Measurements from ENCODE around the gene ANGPTL5.

Gene ANGPTL5

DNA sequence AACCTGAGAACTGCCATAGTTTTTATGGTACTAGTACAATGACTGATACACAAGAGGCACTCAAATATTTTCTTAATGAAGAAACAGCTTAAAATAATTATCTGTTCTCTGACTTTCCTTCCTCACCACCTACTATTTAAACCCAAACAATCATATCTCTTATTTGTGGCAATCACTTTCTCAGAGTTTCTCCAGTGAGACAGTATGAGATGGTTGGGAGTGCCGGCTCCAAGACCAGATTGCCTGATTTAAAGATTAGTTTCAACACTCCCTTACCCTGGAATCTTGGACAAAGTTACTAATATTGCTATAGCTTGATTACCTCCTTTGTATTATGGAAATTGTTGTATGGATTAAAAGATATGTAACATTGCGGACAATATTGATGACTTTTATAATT is 7.2 kb downstream of the ANGPTL5 start:
- ChIA-PET CTCF (no interaction called here), POLR2A (no interaction called here)
- no peak for DNase-seq (ENCODE audit: extremely low spot score)
- no peak for TF ChIP-seq CTCF (IDR thresholded peaks at IDR 0.05; ENCODE audit: control extremely low read depth, extremely low read depth, low read depth, missing control alignments)

- no peak for TF ChIP-seq CTCF (IDR thresholded peaks at IDR 0.05; ENCODE audit: control extremely low read depth, extremely low read depth, low read depth, missing control alignments)
- no peak for DNase-seq (ENCODE audit: extremely low spot score)
- ChIA-PET POLR2A (no interaction called here), CTCF (no interaction called here)
These were observed 8.5 kb downstream of the ANGPTL5 start for GRCh38 chr11:101907815-101908214.

- ChIA-PET POLR2A (no interaction called here), CTCF (no interaction called here)
These were observed 21.8 kb downstream of the ANGPTL5 start for GRCh38 chr11:101894505-101894904.

GRCh38 chr11:101889767-101890166 is 26.6 kb downstream of the ANGPTL5 start:
- TF ChIP-seq CTCF (IDR thresholded peaks at IDR 0.05; ENCODE audit: control extremely low read depth, extremely low read depth, low read depth, missing control alignments): no peak
- CTCF ChIA-PET: no interaction called here
- POLR2A ChIA-PET: no interaction called here
- no peak for DNase-seq (ENCODE audit: extremely low spot score)

More at GRCh38 chr11:101894505-101894904, 21.8 kb downstream of the ANGPTL5 start:
- DNase-seq (ENCODE audit: extremely low spot score): no peak
- TF ChIP-seq CTCF (IDR thresholded peaks at IDR 0.05; ENCODE audit: control extremely low read depth, extremely low read depth, low read depth, missing control alignments): no peak

GRCh38 chr11:101885631-101886030 is 30.7 kb downstream of the ANGPTL5 start:
- ChIA-PET POLR2A (interaction anchor here (0.6 kb wide), 1 partner anchor 970 kb away, joined by 3 read pairs; no protein-coding TSS in a partner anchor), CTCF (no interaction called here)
- DNase-seq (ENCODE audit: extremely low spot score): no peak
- TF ChIP-seq CTCF (IDR thresholded peaks at IDR 0.05; ENCODE audit: control extremely low read depth, extremely low read depth, low read depth, missing control alignments): no peak

- no peak for DNase-seq (ENCODE audit: extremely low spot score)
- ChIA-PET CTCF (interaction anchor here (2.4 kb wide), 1 partner anchor 21 kb away, joined by 8 read pairs; no protein-coding TSS in a partner anchor), POLR2A (no interaction called here)
- TF ChIP-seq CTCF (IDR thresholded peaks at IDR 0.05; ENCODE audit: control extremely low read depth, extremely low read depth, low read depth, missing control alignments): no peak
These were observed 34.7 kb downstream of the ANGPTL5 start for GRCh38 chr11:101881586-101881985.

GRCh38 chr11:101880222-101880621 is 36.1 kb downstream of the ANGPTL5 start:
- ChIA-PET CTCF (interaction anchor here (0.9 to 2.2 kb wide), 7 partner anchors 12 to 350 kb away, joined by 3 to 8 read pairs (median 3); no protein-coding TSS in a partner anchor), POLR2A (no interaction called here)

More at GRCh38 chr11:101880222-101880621, 36.1 kb downstream of the ANGPTL5 start:
- peak; percentile 39 for TF ChIP-seq CTCF (IDR thresholded peaks at IDR 0.05; ENCODE audit: control extremely low read depth, extremely low read depth, low read depth, missing control alignments)
- DNase-seq (ENCODE audit: extremely low spot score): peak; percentile 7
